ENCODE measurements around the gene RPP14.
"Not testable (repeated sequence)": the region's sequence is repeated elsewhere in the genome, so short reads cannot be mapped to it uniquely, and the experiment has no call there.

The RPP14 gene

DNA sequence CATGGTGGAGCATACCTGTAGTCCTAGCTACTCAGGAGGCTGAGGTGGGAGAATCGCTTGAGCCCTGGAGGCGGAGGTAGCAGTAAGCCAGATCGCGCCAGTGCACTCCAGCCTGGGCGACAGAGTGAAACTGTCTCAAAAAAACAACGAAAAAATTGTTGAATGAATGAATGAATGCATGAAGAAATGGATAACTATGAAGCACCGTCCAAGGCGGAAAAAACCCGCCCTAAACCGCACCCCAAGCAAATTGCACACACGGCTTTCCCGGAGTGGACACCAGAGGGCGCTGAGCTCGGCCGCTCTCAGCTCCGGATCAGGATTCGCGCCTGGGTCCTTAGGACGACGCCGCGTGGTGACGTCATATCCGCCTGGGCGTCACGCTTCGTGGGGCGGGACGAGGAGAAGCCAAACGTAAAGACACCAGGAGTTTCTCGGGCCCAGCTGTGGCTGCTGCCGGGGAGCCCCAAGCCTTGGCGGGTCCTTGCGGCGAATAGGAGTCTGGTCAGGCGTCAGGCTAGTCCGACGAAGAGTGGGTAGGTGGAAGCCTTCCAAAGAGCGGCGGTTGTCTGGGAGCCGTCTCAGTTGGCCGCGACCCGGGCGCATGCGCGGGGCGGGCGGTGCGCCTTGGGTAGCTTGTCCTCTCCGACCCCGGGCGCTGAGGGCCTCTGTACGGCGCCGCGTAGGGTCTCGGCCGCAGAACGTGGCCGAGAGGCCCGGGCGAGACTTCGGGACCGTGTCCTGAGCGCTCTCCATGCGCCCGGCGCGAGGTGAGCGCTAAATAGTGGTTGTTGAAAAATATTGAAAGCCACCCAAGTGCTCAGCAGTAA, at the start of gene RPP14, which contains the start of gene HTD2:
Gene RPP14 (plus strand): TSS at position 364 of the 830 bp plus-strand sequence. CDS start 4,085 bp downstream, outside the sequence.
Gene HTD2 (plus strand): TSS at position 639 of the 830 bp plus-strand sequence. CDS start 11,094 bp downstream, outside the sequence.
- DNase-seq = peak; percentile 74

DNA sequence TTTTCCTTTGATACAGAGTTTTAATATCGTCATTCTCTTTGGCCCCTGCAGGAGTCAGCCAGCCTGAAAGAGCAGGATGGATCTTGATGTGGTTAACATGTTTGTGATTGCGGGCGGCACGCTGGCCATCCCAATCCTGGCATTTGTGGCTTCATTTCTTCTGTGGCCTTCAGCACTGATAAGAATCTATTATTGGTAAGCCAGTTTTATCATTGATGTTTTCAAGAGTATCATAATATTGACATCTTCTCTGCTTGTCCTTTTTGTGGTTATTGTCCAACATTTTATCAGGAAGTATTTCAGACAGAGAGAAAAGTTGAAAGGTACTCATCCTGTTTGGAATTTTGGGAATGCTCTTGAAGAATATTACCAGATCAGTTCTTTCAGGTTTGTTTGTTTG, 49.5 kb upstream of the RPP14 start:
- no peak for DNase-seq

DNA sequence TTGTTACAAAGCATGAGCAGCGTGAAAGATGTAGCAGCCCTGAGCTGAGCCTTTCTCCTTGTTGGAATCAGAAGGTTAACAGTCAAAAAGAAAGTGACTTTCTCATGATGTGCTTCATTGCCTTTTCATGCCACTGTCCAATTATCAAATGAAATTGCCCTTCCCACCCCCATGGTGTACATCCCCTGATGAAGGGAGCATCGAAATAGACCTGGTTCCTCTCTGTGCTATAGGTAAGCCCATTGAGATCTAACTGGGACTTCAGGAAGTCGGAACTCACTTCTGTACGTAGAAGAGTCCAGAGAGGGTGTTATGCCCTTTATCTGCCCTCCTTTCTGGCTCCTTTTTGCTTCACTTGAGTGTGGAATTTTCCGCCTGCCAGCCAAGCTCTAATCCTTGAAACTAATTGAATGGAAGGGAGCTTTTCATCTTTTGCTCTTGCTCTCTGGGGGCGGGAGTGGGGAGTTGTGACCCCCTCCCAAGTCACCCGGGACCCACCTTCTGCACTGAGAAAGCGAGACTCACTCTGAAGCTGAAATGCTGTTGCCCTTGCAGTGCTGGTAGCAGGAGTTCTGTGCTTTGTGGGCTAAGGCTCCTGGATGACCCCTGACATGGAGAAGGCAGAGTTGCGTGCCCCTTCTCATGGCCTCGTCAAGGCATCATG, 47.5 kb upstream of the RPP14 start:
- no peak for DNase-seq

DNA sequence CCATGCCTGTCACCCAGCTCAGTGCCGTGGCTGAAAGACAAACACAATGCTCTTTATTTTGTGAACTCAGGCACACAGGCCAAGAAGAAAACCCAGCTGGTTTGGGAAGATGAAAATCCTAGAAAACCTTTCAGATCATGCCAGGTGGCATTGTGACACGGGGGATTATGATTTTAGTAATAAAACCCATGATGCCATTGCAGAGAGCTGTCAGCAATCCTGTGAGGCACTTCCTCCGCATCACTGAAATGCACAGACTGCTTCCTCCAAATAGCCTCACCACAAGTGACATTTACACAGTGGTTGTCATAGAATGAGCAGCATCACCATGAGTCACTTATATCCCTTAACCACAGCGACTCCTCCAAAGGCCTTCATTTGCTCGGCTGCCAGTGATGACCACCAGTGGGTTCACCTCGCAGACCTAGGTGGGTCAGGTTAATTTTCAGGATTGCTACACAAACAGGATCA, 45.7 kb upstream of the RPP14 start:
- DNase-seq = no peak

DNA sequence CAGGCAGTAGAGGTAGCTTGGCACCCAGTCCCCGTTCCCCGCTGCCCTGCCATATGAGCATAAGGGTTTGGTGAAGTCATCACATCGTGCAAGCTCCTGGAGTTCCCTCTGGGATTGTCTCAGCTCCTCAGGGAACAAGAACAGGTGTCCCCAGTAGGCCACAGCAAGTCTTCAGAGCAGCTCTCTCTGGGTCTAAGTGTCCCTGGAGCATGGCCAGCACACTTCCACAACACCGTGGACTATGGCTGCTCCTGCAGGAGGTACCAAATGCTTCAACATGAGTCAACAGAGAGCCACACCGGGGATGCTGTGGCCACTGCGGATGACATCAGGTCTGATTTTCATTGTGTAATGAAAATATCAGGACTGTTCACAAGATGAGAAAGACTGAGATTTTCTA, 45.3 kb upstream of the RPP14 start:
- DNase-seq = no peak

DNA sequence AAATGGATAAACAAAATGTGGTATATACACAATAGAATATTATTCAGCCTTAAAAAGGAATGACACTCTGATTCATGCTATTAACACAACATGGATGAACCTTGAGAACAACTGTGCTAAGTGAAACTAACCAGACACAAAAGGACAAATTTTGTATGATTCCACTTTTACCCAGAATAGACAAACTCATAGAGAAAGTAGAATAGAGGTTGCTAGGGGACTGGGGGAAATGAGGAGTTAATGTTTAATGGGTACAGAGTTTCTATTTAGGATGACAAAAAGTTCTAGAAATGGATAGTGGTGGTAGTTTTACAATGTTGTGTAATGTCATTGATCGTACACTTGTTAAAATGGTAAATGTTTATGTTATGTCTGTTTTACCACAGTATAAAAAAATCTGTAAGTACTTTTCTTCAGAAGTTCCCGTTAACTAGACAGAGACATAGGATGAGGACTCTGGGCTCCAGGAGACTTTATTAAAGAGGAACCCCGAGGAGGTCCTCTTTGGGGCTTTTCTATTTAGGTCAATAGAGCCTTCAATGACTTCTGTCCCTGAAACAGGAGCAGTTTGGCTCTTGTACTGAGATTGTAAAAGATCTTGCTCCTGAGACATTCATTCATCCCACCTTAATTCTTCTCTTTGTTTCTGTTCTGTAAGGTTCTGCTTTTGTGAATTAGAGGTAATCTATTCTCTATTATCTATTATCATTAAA, 43.9 kb upstream of the RPP14 start:
- no peak for DNase-seq

DNA sequence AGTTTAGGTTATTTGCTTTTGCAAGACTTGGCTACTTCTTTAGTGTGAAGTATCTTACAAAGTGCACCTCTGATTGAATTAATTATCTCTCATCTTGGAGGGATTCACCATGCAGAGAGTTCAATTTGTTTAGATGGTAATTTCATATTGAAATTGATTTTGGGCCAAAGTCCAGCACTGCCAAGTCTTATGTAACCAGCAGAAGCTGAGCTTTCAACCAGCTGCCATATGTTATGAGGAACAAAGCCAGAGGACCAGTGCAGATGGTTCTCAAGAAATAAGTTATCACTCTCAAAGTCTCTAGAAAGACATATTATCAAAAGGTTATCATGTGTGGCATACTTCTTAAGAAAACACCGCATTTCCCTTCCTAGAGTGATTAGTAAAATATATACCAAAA, 39.5 kb upstream of the RPP14 start:
- DNase-seq = no peak

DNA sequence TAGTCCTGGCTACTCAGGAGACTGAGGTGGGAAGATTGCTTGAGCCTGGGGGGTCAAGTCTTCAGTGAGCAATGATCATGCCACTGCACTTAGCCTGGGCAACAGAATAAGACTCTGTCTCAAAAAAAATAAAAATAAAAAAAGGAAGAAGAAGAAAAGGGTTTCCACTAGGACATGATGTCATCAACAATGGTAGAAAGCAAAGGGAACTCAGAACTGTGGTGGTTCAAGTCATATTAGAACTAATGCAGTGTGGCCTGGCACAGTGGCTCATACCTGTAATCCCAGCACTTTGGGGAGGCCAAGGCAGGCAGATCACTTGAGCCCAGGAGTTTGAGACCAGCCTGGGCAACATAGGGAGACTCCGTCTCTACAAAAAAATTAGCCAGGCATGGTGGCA, 38.5 kb upstream of the RPP14 start:
- DNase-seq = not testable (repeated sequence)

DNA sequence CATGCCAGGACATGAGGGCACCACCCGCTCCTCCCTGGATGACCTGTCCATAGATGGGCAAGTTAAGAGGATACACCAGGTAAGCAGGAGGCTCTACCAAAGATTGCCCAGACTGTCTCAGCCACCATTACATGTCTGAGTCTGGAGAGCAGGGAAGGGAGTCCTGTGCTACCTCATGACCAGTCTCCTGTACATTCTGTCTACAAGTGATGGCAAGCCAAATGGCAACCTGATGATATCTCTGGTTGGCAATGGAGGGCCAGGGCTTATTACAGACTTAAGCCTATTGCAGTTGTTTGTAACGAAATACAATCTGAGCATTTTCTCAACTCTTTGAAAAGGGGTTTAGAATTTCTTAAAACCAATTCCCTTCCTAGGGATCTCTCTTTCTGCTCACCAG, 36.7 kb upstream of the RPP14 start:
- no peak for DNase-seq

DNA sequence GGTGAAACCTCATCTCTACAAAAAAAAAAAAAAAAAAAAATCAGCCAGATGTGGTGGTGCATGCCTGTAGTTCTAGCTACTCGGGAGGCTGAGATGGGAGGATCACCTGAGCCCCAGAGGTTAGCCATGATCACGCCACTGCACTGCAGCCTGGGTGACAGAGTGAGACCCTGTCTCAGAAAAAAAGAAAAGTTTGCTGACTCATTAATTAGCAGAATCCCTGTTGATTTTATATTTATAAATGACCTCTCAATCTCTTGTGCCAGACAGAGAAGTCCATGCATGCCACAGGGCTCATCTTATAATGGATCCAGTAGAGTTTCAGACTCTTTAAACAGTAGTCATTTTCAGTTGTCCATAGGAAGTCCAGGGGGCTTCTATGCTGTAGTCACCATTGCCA, 35.6 kb upstream of the RPP14 start:
- DNase-seq = no peak

DNA sequence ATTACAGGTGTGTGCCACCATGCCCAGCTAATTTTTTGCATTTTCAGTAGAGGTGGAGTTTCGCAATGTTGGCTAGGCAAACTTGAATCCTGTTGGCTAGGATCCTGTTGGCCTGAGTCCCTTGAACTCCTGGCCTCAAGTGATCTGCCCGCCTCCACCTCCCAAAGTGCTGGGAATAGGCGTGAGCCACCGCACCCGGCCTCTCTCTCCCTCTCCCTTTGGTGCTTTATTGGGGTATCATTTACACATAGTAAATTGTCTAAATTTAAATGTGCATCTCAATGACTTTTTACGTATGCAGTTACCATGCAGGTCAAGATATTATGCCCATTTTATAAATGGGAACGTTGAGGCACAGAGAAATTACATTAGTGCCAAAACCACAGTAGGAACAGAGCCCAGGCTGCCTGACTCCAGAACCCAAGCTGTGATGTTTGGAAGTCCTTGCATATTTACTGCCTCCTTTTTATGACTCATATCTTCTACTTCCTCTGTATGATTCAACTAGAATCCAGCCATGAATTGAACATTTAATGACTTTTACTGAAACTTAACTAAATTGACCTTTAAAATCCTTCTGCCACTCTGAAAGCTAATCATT, 34.0 kb upstream of the RPP14 start:
- DNase-seq = no peak

DNA sequence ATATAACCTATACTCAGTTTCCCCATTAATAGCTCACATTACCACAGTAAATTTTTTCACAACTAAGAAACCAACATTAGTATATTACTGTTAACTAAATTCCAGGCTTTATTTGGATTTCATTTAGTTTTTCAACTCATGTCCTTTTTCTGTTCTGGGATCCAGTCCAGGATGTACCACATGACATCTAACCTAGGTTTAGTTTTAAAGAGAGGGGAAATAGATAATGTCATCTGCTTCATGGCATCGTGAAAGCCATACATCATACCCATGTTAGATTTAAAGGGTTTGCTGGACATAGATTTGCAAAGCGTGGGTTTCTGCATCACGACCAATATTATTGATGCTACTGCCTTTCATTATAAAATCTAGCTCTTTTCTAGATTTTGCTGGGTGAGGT, 33.2 kb upstream of the RPP14 start:
- no peak for DNase-seq

DNA sequence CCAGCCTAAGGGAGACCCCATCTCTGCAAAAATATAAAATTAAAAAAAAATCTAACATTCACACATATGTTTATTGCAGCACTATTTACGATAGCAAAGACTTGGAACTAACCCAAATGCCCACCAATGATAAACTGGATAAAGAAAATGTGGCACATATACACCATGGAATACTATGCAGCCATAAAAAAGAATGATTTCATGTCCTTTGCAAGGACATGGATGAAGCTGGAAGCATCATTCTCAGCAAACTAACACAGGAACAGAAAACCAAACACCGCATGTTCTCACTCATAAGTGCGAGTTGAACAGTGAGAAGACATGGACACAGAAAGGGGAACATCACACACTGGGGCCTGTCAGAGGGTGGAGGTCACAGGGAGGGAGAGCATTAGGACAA, 32.7 kb upstream of the RPP14 start:
- not testable (repeated sequence) for DNase-seq

DNA sequence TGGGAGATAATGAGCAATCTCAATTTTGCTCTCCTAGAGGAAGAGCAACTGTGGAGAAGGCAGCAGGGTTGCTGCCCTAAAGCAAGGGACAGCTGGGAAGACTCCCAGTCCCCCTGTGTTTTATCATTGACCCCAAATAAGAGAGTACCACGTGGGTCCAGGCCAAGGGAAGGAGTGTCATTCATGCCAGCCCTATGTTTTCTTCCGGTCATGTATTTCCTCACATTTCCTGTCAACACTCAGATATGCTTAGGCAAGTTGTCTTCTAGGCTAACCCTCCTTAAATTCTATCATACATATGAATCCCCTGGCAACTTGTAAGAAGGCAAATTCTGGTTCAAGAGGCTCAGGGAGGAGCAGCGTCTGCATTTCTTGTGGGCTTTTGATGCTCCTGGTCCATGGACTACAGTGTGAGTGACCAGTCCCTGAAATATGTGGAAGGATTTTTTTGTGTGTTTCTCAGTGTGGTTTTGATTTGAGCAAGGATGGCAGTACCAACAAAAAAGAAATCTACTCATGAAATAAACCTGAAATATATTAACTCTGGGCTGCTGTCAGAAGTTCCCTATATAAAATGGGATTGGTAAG, 31.9 kb upstream of the RPP14 start:
- no peak for DNase-seq

DNA sequence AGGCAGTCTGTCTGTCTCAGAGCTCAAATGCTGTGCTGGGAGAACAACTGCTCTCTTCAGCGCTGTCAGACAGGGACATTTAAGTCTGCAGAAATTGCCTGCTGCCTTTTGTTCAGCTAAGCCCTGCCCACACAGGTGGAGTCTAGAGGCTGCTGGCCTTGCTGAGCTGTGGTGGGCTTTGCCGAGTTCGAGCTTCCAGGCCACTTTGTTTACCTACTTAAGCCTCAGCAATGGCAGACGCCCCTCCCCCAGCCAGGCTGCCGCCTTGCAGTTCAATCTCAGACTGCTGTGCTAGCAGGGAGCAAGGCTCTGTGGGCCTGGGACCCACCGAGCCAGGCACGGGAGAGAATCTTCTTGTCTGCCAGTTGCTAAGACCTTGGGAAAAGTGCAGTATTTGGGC, 25.0 kb upstream of the RPP14 start:
- DNase-seq = no peak

DNA sequence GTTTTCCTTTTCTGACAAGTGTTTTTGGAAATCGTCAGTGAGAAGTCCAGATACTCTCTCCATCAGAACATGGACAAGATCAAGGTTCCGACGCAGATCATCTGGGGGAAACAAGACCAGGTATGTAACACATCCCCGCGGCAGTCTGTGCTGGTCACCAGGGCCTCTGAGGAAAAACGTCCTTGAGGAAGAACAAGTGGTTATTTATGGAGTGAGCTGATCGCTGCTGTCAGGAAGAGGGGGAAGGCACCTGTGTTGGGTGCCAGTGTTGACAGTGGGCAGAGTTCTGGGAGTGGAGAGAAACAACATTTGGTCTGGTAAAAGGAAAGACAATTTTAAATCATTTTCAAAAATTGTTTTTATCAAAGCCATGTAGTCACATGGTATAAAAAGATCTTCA, 20.7 kb upstream of the RPP14 start:
- no peak for DNase-seq

DNA sequence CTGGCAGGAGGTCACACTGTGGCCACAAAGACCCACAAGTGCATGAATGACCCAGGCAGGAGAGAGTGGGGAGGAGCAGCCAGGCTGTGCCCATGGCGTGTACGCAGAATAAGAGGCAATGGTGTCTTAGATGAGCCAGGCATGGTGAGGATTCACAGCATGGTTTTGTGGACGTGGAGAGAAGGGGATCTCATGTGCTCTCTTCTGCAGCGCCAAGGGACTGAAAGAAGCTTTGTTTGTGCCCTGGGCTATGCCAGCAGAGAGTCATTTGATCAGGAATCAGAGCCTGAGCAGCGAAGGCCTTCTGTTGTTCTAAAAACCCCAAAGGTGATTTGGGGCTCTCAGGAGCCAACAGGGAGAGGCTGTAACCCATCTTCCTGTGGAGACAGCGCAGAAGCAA, 18.7 kb upstream of the RPP14 start:
- no peak for DNase-seq

DNA sequence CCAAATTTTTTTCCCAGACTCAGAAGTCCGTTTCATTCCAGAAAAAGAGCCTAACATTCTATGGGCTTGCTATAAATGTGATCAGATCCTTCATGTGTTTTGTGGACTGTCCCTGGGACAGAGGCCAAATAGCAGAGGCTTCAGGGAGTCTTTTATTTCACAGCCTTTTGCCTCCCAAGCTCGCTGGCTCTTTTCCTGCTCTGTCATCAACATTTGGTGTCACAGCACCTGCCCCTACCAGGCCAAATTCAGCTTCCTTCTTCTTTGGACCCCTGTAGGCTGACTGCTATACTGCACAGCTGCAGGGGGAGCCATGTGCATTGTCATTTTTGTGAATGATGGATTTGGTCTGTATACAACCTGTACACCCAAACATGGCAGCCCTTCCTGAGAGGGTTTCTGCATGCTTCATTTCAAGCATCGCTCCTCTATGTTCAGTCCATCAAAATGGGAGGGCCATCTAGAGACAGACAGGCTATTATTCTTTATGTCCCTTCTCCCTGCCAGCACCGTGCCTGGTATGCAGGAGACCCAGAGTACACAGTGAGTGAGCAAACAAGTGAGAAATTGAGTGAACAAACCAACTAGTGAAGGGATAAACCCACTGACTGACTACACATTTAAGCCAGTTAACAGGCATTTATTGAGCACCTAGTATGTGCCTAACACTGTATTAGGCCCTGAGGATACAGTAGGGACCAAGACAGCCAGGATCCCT, 17.9 kb upstream of the RPP14 start:
- DNase-seq = no peak

DNA sequence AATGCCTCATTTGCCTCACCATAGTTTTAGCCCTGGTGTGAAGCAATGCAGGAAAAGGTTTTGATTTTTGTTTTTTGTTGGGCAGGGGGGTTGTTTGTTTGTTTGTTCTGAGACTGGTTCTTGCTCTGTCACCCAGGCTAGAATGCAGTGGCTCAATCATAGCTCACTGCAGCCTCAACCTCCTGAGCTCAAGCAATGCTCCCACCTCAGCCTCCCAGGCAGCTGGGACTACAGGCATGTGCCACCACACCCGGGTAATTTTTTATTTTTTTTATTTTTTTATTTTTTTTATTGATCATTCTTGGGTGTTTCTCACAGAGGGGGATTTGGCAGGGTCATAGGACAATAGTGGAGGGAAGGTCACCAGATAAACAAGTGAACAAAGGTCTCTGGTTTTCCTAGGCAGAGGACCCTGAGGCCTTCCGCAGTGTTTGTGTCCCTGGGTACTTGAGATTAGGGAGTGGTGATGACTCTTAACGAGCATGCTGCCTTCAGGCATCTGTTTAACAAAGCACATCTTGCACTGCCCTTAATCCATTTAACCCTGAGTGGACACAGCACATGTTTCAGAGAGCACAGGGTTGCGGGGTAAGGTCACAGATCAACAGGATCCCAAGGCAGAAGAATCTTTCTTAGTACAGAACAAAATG, 17.0 kb upstream of the RPP14 start:
- DNase-seq = not testable (repeated sequence)

DNA sequence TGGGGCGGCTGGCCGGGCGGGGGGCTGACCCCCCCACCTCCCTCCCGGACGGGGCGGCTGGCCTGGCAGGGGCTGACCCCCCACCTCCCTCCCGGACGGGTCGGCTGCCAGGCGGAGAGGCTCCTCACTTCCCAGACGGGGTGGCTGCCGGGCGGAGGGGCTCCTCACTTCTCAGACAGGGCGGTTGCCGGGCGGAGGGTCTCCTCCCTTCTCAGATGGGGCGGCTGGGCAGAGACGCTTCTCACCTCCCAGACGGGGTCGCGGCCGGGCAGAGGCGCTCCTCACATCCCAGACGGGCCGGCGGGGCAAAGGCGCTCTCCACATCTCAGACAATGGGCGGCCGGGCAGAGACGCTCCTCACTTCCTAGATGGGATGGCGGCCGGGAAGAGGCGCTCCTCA, 15.6 kb upstream of the RPP14 start:
- DNase-seq = not testable (repeated sequence)

DNA sequence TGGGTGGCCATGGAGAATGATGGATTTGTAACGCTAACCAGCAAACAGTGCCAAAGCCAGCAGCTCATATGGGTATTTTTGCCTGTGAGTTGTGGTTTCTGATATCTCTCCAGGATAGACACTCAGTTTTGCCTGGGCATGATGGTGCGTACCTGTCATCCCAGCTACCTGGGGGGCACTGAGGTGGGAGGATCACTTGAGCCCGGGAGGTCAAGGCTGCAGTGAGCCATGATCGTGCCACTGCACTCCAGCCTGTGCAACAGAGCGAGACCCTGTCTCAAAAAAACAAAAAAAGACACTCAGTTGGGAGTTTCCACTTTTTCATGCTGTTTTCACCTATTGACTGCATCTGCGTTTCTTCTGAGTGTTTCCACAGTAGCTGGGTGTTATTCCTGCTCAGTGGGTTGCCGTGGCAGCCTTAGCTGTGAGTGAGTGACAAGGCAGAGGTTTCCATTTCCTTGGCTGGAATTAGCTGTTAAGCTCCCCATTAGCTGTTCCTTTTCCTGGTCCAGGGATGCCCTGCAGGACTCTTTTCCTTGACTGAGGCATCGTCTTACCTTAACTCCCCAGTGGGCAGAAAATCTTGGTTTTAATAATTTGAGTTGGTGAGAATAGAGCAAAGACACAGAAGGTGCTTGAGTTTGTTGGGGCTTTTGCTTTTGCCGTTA, 14.2 kb upstream of the RPP14 start:
- DNase-seq = no peak
